ENCODE results near the gene RFPL2.

RFPL2 gene

DNA sequence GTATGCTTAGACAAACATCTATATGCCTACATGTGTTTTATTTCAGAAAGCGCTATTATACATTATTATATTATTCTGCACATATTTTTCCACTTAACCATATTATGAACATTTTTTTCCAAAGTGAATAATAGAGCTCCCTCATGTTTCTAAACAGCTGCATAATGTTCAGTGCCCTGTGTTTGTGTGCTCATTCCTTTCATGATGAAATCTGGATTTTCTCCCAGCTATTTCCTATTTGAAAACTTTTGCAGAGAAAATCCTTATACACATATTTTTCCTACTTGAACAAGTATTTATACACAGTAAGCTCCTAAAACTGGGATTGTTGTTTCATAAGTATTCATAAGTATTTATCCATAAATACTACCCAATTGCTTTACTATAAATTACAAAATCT lies 18.1 kb upstream of the RFPL2 start:
- no peak for DNase-seq (ENCODE audit: low spot score)
- in situ Hi-C loops (cut with MboI; ENCODE audit: low sequenced_read_pairs, unreplicated experiment): no loop called here
- TF ChIP-seq, protein P1, sequence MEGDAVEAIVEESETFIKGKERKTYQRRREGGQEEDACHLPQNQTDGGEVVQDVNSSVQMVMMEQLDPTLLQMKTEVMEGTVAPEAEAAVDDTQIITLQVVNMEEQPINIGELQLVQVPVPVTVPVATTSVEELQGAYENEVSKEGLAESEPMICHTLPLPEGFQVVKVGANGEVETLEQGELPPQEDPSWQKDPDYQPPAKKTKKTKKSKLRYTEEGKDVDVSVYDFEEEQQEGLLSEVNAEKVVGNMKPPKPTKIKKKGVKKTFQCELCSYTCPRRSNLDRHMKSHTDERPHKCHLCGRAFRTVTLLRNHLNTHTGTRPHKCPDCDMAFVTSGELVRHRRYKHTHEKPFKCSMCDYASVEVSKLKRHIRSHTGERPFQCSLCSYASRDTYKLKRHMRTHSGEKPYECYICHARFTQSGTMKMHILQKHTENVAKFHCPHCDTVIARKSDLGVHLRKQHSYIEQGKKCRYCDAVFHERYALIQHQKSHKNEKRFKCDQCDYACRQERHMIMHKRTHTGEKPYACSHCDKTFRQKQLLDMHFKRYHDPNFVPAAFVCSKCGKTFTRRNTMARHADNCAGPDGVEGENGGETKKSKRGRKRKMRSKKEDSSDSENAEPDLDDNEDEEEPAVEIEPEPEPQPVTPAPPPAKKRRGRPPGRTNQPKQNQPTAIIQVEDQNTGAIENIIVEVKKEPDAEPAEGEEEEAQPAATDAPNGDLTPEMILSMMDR (IDR thresholded peaks at IDR 0.05; ENCODE audit: borderline replicate concordance, control extremely low read depth, extremely low read depth, insufficient read depth, missing control alignments): no peak

- in situ Hi-C loops (cut with MboI; ENCODE audit: low sequenced_read_pairs, unreplicated experiment): no loop called here
- no peak for DNase-seq (ENCODE audit: low spot score)
- TF ChIP-seq, protein P1 (IDR thresholded peaks at IDR 0.05; ENCODE audit: borderline replicate concordance, control extremely low read depth, extremely low read depth, insufficient read depth, missing control alignments): no peak
These were observed 14.2 kb upstream of the RFPL2 start for GRCh38 chr22:32219026-32219425.

DNA sequence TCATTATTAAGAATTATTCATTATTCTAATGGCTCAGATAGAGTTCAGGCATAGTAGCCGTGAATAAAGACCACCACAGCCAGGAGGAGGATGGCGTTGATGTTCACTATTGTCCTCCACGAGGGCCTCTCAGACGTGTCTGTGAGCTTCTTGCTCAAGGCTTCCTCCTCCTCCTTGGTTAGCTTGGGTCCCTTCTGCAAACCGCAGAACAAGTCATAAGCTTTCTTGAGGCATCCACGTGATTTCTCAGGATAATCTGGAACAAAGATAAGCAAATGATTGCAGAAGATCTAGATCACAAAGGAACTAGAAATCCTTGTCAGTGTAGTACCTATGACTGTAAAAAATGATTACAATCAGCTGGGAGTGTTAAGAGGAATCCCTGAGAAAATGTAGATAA lies 13.6 kb upstream of the RFPL2 start:
- no peak for DNase-seq (ENCODE audit: low spot score)
- in situ Hi-C loops (cut with MboI; ENCODE audit: low sequenced_read_pairs, unreplicated experiment): no loop called here
- TF ChIP-seq, protein P1 (IDR thresholded peaks at IDR 0.05; ENCODE audit: borderline replicate concordance, control extremely low read depth, extremely low read depth, insufficient read depth, missing control alignments): no peak

DNA sequence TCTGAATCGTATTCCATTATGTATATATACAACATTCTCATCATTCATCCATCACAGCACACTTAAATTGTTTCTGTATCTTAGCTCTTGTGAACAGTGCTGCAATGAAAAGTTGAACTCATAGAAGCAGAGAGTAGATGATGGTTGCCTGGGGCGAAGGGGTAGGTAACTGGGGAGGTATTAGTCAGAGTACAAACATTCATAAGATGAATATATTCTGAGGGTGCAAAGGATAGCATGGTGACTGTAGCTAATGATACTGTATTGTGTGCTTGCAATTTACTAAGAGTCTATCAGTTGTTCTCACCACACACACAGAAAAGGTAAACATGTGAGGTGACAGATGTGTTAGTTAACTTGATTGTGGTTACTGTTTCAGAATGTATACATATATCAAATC lies 12.6 kb upstream of the RFPL2 start:
- DNase-seq (ENCODE audit: low spot score): no peak
- TF ChIP-seq, protein P1 (IDR thresholded peaks at IDR 0.05; ENCODE audit: borderline replicate concordance, control extremely low read depth, extremely low read depth, insufficient read depth, missing control alignments): no peak
- in situ Hi-C loops (cut with MboI; ENCODE audit: low sequenced_read_pairs, unreplicated experiment): no loop called here

GRCh38 chr22:32216911-32217310 lies 12.0 kb upstream of the RFPL2 start:
- in situ Hi-C loops (cut with MboI; ENCODE audit: low sequenced_read_pairs, unreplicated experiment): no loop called here
- TF ChIP-seq, protein P1 (IDR thresholded peaks at IDR 0.05; ENCODE audit: borderline replicate concordance, control extremely low read depth, extremely low read depth, insufficient read depth, missing control alignments): no peak
- DNase-seq (ENCODE audit: low spot score): no peak

- TF ChIP-seq, protein P1 (IDR thresholded peaks at IDR 0.05; ENCODE audit: borderline replicate concordance, control extremely low read depth, extremely low read depth, insufficient read depth, missing control alignments): no peak
- DNase-seq (ENCODE audit: low spot score): no peak
- in situ Hi-C loops (cut with MboI; ENCODE audit: low sequenced_read_pairs, unreplicated experiment): no loop called here
These were observed 6.1 kb upstream of the RFPL2 start for GRCh38 chr22:32211011-32211410.

DNA sequence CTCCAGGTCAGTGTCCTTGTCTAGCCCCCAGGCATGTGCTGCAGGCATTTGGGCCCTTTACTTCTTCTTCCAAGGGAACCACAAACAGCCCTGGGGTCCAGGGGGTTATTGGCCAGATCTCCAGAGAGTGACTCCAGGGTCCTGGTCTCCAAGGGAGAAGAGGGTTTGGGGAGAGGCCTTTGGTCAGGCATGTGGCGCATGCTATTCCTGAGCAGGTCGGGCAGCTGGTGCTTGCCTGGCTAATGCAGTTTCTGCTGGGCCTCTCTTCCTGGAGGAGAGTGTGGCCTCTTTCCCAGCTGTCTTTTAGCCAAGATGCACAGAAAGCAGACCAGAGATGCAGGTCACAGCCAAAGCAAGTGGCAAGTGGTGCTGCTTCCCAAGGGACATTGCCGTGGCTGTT lies 3.8 kb upstream of the RFPL2 start:
- TF ChIP-seq, protein P1 (IDR thresholded peaks at IDR 0.05; ENCODE audit: borderline replicate concordance, control extremely low read depth, extremely low read depth, insufficient read depth, missing control alignments): no peak
- in situ Hi-C loops (cut with MboI; ENCODE audit: low sequenced_read_pairs, unreplicated experiment): no loop called here
- no peak for DNase-seq (ENCODE audit: low spot score)

All from GM13976 (cell line).